Mucosa of descending colon (tissue), 3 donors: ENCODE data around the gene IQCB1. TPM values are rescaled to one million over a fixed set of nuclear protein-coding genes. Genes with fewer than 3 reads are reported as not detected.

ENCODE experiments used
- ATAC-seq: fragments of 200-7000 bp; cut with Tn5 transposase; one replicate; pipeline ENCODE4 v1.9.1; 2020; ENCODE audit warnings: mild to moderate bottlenecking, moderate library complexity
- DNase-seq, 3 donors: peaks; one replicate each; pipeline ENCODE4 v3.0.0-alpha.2; 2020
- H3K36me3 ChIP-seq: fragments of 200-600 bp; one replicate; pipeline ENCODE4 v1.8.0; 2021; ENCODE audit warnings: low read depth, mild to moderate bottlenecking
- H3K4me1 ChIP-seq: fragments of 200-600 bp; one replicate; pipeline ENCODE4 v1.8.0; 2021; ENCODE audit warnings: low read depth, mild to moderate bottlenecking
- H3K4me3 ChIP-seq: fragments of 200-600 bp; one replicate; pipeline ENCODE4 v1.8.0; 2021; ENCODE audit warnings: mild to moderate bottlenecking
- H3K9me3 ChIP-seq: fragments of 200-600 bp; one replicate; pipeline ENCODE4 v1.8.0; 2021; ENCODE audit warnings: mild to moderate bottlenecking
- CTCF ChIP-seq: fragments of 200-600 bp; IDR thresholded peaks from one replicate; pipeline ENCODE4 v1.8.0; 2022; ENCODE audit warnings: antibody characterized with exemption, mild to moderate bottlenecking
- intact Hi-C, 2 donors: fragments of 100-400 bp; cut with DNase I in 1 of 2; cut with micrococcal nuclease in 1 of 2; formaldehyde crosslinking; loops; one replicate each; pipeline versions ENCODE4 v1.11.0 to v1.11.1; 2022; cut with DNase I, micrococcal nuclease
- total RNA-seq, 3 donors: library from RNA; stranded (reverse); fragmentation: NEBNext Ultra II Directional in 2 of 3; extraction: Animal tissue kit (Norgen Biotek cat#: 25700) in 2 of 3; gene quantifications; one replicate each; pipeline versions ENCODE4 v1.2.1 to v1.2.4, GENCODE V29; 2021 to 2023
- donor health status: DM: no; HTN: no; CAD: no; lungs with moderate emphysema.
- donor health status: DM: no; HTN: no; CAD: no.
- donor health status: DM: no; HTN: yes; CAD: no.

IQCB1 gene
- total RNA-seq, 3 donors from 2014 or later, result 14.5 to 25.1 (median 22.2) TPM

GRCh38 chr3:121758727-121759450 is 76.0 kb downstream of the IQCB1 start:
- intact Hi-C loops, result no loop called here
- ATAC-seq, result no peak
- no peaks in the 10 kb centered on the region for H3K9me3 ChIP-seq
- no peaks in the 10 kb centered on the region for H3K4me1 ChIP-seq
- TF ChIP-seq CTCF, result no peak
- no peaks in the 10 kb centered on the region for H3K36me3 ChIP-seq
- DNase-seq, result no peak
- no peak overlapping the region for H3K4me3 ChIP-seq

- Histone ChIP-seq H3K36me3 (no peaks in the 10 kb centered on the region), H3K4me1 (no peaks in the 10 kb centered on the region), H3K4me3 (no peak overlapping the region), H3K9me3 (no peaks in the 10 kb centered on the region)
- no peak for DNase-seq
- no peak for TF ChIP-seq CTCF
- intact Hi-C loops, result no loop called here
- ATAC-seq, result no peak
Measured at GRCh38 chr3:121757812-121758545, 76.9 kb downstream of the IQCB1 start.

GRCh38 chr3:121757087-121757811 is 77.6 kb downstream of the IQCB1 start:
- intact Hi-C loops, result no loop called here
- Histone ChIP-seq H3K9me3 (no peaks in the 10 kb centered on the region), H3K4me3 (no peak overlapping the region), H3K36me3 (no peaks in the 10 kb centered on the region), H3K4me1 (no peaks in the 10 kb centered on the region)
- ATAC-seq (no peak), DNase-seq (no peak)
- no peak for TF ChIP-seq CTCF

GRCh38 chr3:121752772-121753171 is 82.1 kb downstream of the IQCB1 start:
- Histone ChIP-seq H3K36me3 (no peaks in the 10 kb centered on the region), H3K4me3 (no peak overlapping the region), H3K9me3 (no peaks in the 10 kb centered on the region), H3K4me1 (peaks cover 6% of the 10 kb centered on the region)
- intact Hi-C loops, result no loop called here
- ATAC-seq (no peak), DNase-seq (no peak)
- TF ChIP-seq CTCF, result no peak

GRCh38 chr3:121752261-121752660 is 82.6 kb downstream of the IQCB1 start:
- Histone ChIP-seq H3K4me1 (peaks cover 11% of the 10 kb centered on the region), H3K36me3 (no peaks in the 10 kb centered on the region), H3K4me3 (no peak overlapping the region), H3K9me3 (no peaks in the 10 kb centered on the region)
- TF ChIP-seq CTCF, result no peak
- ATAC-seq (no peak), DNase-seq (no peak)
- intact Hi-C loops, result no loop called here
